Measurements from ENCODE around the gene HOXA9.

Gene HOXA9

DNA sequence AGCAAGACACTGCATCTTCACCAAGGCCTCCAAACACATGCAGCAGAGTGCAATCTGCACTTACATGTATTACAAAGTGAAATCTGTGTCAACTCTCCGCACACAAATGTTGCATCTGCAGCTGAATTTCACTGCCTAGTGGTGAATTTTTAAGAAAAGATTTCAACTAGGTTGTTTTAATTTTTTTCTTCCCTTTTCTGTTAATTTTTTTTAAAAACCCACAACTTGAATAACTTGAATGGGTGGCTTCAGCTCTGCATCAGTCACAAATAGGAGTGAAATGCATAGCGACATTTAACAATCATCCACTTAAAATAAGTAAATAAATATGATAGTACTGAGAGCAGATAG is 28.6 kb upstream of the HOXA9 start:
- Mint-ChIP-seq H3K4me3 (no peak overlapping the region), H3K27me3 (peaks cover 71% of the 10 kb centered on the region), H3K4me1 (peaks cover 13% of the 10 kb centered on the region), H3K27ac (no peak overlapping the region), H3K36me3 (no peaks in the 10 kb centered on the region), H3K9me3 (no peaks in the 10 kb centered on the region)
- no peak for ATAC-seq

- H3K9me3 Mint-ChIP-seq: no peaks in the 10 kb centered on the region
- H3K36me3 Mint-ChIP-seq: no peaks in the 10 kb centered on the region
- H3K27me3 Mint-ChIP-seq: peaks cover 71% of the 10 kb centered on the region
- peaks cover 13% of the 10 kb centered on the region for H3K4me1 Mint-ChIP-seq
- no peak overlapping the region for H3K27ac Mint-ChIP-seq
- no peak for ATAC-seq
- no peak overlapping the region for H3K4me3 Mint-ChIP-seq
These were observed 28.1 kb upstream of the HOXA9 start for GRCh38 chr7:27193335-27194001.

- no peak overlapping the region for H3K4me3 Mint-ChIP-seq
- peaks cover 71% of the 10 kb centered on the region for H3K27me3 Mint-ChIP-seq
- H3K4me1 Mint-ChIP-seq: peaks cover 17% of the 10 kb centered on the region
- no peak overlapping the region for H3K27ac Mint-ChIP-seq
- H3K36me3 Mint-ChIP-seq: no peaks in the 10 kb centered on the region
- H3K9me3 Mint-ChIP-seq: no peaks in the 10 kb centered on the region
- peak; percentile 51 for ATAC-seq
These were observed 27.4 kb upstream of the HOXA9 start for GRCh38 chr7:27192546-27193334.

DNA sequence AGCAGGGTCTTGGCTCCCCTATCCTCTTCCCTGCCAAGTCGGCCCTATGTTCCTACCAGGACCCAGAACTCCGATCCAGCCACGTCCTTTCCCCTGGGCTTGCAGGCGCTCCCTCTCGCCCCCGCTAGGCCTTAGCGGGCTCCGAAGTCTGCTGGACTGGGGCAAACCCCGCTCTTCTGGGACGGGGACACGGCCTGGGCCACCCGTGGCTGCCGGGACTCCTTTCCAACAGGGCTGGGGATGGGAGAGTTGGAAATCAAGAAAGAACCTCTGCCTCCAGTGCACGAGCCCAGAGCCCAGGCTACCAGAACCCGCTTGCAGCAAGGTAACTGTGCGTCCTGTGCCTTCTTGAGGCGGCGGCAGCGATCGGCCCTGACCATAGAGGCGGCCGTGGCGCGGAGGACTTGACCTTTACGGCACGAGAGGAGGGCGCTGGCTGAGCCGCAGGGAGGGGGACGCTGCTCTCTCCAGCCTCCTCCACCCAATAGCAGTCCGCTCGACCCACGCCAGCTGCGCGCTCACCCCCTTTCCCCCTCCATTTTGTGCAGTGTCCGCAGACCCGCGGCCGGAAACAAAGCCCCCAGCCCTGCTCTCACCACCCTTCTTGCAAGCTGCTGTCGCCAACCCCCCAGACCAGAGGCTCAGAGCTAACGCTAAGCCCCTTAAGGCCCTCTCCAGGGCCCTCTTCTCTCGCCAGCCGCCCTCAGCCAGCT is 26.7 kb upstream of the HOXA9 start:
- no peak overlapping the region for H3K4me3 Mint-ChIP-seq
- H3K36me3 Mint-ChIP-seq: no peaks in the 10 kb centered on the region
- H3K9me3 Mint-ChIP-seq: no peaks in the 10 kb centered on the region
- ATAC-seq: no peak
- H3K4me1 Mint-ChIP-seq: peaks cover 18% of the 10 kb centered on the region
- peaks cover 72% of the 10 kb centered on the region for H3K27me3 Mint-ChIP-seq
- no peak overlapping the region for H3K27ac Mint-ChIP-seq

DNA sequence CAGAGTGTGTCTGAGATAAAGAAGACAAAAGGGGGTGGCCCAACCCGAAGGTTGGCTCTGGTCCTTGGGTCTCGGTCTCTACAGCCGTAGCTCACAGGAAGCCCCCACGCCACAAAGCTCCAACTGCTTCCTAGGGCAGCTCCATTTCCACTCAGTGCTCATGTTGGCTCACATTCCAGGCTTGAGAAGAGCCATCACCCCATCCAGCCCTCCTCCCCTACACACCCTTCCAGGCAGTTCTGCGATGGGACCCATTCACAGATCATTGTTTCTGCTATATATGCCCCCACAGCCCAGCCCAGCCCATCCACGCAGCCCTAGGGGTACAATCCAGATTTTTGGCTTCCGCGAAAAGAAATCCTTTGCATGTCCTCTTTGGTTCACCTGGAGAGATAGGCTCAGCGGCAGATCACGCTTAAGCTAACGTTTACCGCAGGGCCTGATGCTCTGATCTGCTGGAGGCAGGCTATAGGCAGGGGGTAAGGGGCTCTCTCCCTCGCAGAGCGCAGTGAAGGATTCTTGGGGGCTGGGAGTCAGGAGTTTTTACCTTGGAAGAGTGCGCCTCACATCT is 25.9 kb upstream of the HOXA9 start:
- H3K27ac Mint-ChIP-seq: no peak overlapping the region
- no peak overlapping the region for H3K4me3 Mint-ChIP-seq
- ATAC-seq: no peak
- no peaks in the 10 kb centered on the region for H3K9me3 Mint-ChIP-seq
- peaks cover 79% of the 10 kb centered on the region for H3K27me3 Mint-ChIP-seq
- H3K36me3 Mint-ChIP-seq: no peaks in the 10 kb centered on the region
- peaks cover 18% of the 10 kb centered on the region for H3K4me1 Mint-ChIP-seq

- H3K36me3 Mint-ChIP-seq: no peaks in the 10 kb centered on the region
- no peak overlapping the region for H3K4me3 Mint-ChIP-seq
- no peak overlapping the region for H3K27ac Mint-ChIP-seq
- peaks cover 18% of the 10 kb centered on the region for H3K4me1 Mint-ChIP-seq
- ATAC-seq: no peak
- H3K27me3 Mint-ChIP-seq: peaks cover 90% of the 10 kb centered on the region
- H3K9me3 Mint-ChIP-seq: no peaks in the 10 kb centered on the region
These were observed 24.8 kb upstream of the HOXA9 start for GRCh38 chr7:27189997-27190748.

GRCh38 chr7:27189295-27189996 is 24.1 kb upstream of the HOXA9 start:
- Mint-ChIP-seq H3K27ac (no peak overlapping the region), H3K9me3 (no peaks in the 10 kb centered on the region), H3K4me3 (no peak overlapping the region), H3K36me3 (no peaks in the 10 kb centered on the region), H3K27me3 (peaks cover 92% of the 10 kb centered on the region), H3K4me1 (peaks cover 24% of the 10 kb centered on the region)
- ATAC-seq: no peak

DNA sequence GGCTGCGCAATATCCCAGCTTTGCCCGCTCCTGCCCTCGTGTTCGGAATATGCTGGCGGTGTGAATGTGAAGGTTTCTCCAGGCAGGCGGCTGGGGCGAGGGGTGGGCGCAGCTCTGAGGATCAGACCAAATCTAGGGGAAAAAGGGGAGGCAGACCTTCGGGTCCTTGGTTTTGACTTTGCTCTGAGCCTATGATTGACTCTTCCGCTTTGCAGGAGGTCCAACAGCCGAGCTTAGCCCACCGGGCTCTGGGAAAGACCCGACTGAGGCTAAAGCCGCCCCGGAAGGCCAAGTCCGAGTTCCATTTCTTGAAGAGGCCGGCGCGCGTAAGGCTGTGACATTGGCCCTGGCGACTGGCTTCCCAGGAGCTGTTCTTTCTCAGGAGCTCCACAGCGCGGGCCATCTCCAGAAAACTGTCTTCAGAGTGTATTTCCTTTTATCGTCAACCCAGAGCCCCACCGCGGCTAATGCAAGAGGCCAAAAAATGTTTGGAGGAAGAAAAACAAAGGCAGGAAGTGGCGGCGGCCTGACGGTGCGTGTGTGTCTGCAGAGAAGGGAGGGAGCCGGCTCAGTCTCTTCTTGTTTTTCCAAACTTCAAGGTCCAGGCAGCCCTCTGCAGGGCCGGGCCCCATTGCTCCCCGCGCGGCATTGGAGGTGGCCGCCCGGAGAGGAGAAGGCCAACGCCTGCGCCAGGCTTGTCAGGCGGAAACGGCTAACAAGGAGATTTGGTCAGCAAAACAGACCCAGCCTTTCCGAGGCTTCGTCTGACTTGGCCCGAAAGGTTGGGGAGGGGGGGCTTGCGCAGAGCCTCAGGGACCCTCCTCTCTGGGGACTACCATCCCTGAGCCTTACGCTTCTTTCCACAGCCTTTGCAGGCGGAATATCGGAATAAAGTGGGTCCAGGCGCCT is 23.3 kb upstream of the HOXA9 start:
- no peak for ATAC-seq
- Mint-ChIP-seq H3K27me3 (peaks cover 91% of the 10 kb centered on the region), H3K4me1 (peaks cover 24% of the 10 kb centered on the region), H3K36me3 (no peaks in the 10 kb centered on the region), H3K9me3 (no peaks in the 10 kb centered on the region), H3K4me3 (peak overlapping the region; percentile 52), H3K27ac (no peak overlapping the region)

- peaks cover 92% of the 10 kb centered on the region for H3K27me3 Mint-ChIP-seq
- no peak overlapping the region for H3K4me3 Mint-ChIP-seq
- ATAC-seq: no peak
- no peaks in the 10 kb centered on the region for H3K9me3 Mint-ChIP-seq
- no peak overlapping the region for H3K27ac Mint-ChIP-seq
- peaks cover 28% of the 10 kb centered on the region for H3K4me1 Mint-ChIP-seq
- no peaks in the 10 kb centered on the region for H3K36me3 Mint-ChIP-seq
These were observed 22.4 kb upstream of the HOXA9 start for GRCh38 chr7:27187475-27188385.

- Mint-ChIP-seq H3K36me3 (no peaks in the 10 kb centered on the region), H3K27me3 (peaks cover 94% of the 10 kb centered on the region), H3K9me3 (no peaks in the 10 kb centered on the region), H3K4me1 (peaks cover 29% of the 10 kb centered on the region), H3K4me3 (no peak overlapping the region), H3K27ac (no peak overlapping the region)
- no peak for ATAC-seq
These were observed 21.5 kb upstream of the HOXA9 start for GRCh38 chr7:27186668-27187474.

GRCh38 chr7:27185854-27186667 is 20.7 kb upstream of the HOXA9 start:
- H3K27ac Mint-ChIP-seq: no peak overlapping the region
- H3K4me1 Mint-ChIP-seq: peaks cover 29% of the 10 kb centered on the region
- no peak for ATAC-seq

More at GRCh38 chr7:27185854-27186667, 20.7 kb upstream of the HOXA9 start:
- Mint-ChIP-seq H3K4me3 (no peak overlapping the region), H3K27me3 (peaks cover 94% of the 10 kb centered on the region), H3K36me3 (no peaks in the 10 kb centered on the region), H3K9me3 (no peaks in the 10 kb centered on the region)

Measured in stimulated activated memory B cell treated with anti-CD40 and anti-IgM and Interleukin-4, amounts not matched to agents 10 μg/mL and 1 μg/mL and 100 μg/mL, for 72 hours (primary cell).